Osteocyte (in vitro differentiated cells): ENCODE results near the gene VAT1L. TPM values are rescaled to one million over a fixed set of nuclear protein-coding genes. Genes with fewer than 3 reads are reported as not detected.

Experiments
- DNase-seq: peaks from one replicate; pipeline ENCODE4 v3.0.0; 2021; ENCODE audit warnings: mixed read lengths; ENCODE audit not compliant: unreplicated experiment; ENCODE audit errors: extremely low spot score
- H3K27ac Mint-ChIP-seq: one replicate; pipeline ENCODE4 v1.8.0; 2021; ENCODE audit warnings: mild to moderate bottlenecking, mixed read lengths; ENCODE audit not compliant: unreplicated experiment
- H3K27me3 Mint-ChIP-seq: one replicate; pipeline ENCODE4 v1.8.0; 2021; ENCODE audit warnings: mixed read lengths; ENCODE audit not compliant: unreplicated experiment
- H3K36me3 Mint-ChIP-seq: one replicate; pipeline ENCODE4 v1.8.0; 2021; ENCODE audit warnings: mixed read lengths; ENCODE audit not compliant: unreplicated experiment
- H3K4me1 Mint-ChIP-seq: one replicate; pipeline ENCODE4 v1.8.0; 2021; ENCODE audit warnings: mixed read lengths; ENCODE audit not compliant: unreplicated experiment
- H3K4me3 Mint-ChIP-seq: one replicate; pipeline ENCODE4 v1.8.0; 2021; ENCODE audit warnings: mild to moderate bottlenecking, moderate library complexity, mixed read lengths; ENCODE audit not compliant: unreplicated experiment
- H3K9me3 Mint-ChIP-seq: one replicate; pipeline ENCODE4 v1.8.0; 2021; ENCODE audit warnings: mixed read lengths; ENCODE audit not compliant: unreplicated experiment
- CTCF ChIP-seq: fragments of 200-600 bp; sonication (generic); IDR thresholded peaks from 2 replicates; pipeline ENCODE4 v1.5.0; 2021; ENCODE audit warnings: antibody characterized with exemption, mild to moderate bottlenecking, moderate library complexity
- total RNA-seq: library from RNA; stranded (reverse); gene quantifications from 2 replicates; pipeline ENCODE4 v1.2.1, GENCODE V29; 2021

VAT1L gene
- total RNA-seq, 1 donor from 2014 or later: not detected

- H3K27me3 Mint-ChIP-seq: no peaks in the 10 kb centered on the region
- no peaks in the 10 kb centered on the region for H3K4me1 Mint-ChIP-seq
- DNase-seq: no peak
- no peak overlapping the region for H3K4me3 Mint-ChIP-seq
- H3K36me3 Mint-ChIP-seq: no peaks in the 10 kb centered on the region
- no peak overlapping the region for H3K27ac Mint-ChIP-seq
- peaks cover 4% of the 10 kb centered on the region for H3K9me3 Mint-ChIP-seq
- TF ChIP-seq CTCF: no peak
Measured at GRCh38 chr16:77856438-77857160, 68.2 kb downstream of the VAT1L start.

- Mint-ChIP-seq H3K4me3 (no peak overlapping the region), H3K27ac (no peak overlapping the region), H3K36me3 (no peaks in the 10 kb centered on the region), H3K9me3 (peaks cover 4% of the 10 kb centered on the region), H3K27me3 (no peaks in the 10 kb centered on the region), H3K4me1 (no peaks in the 10 kb centered on the region)
- DNase-seq: no peak
- no peak for TF ChIP-seq CTCF
Measured at GRCh38 chr16:77858060-77858459, 69.7 kb downstream of the VAT1L start.

GRCh38 chr16:77859493-77860232, 71.3 kb downstream of the VAT1L start:
- TF ChIP-seq CTCF: no peak
- H3K27me3 Mint-ChIP-seq: no peaks in the 10 kb centered on the region
- H3K36me3 Mint-ChIP-seq: no peaks in the 10 kb centered on the region
- no peaks in the 10 kb centered on the region for H3K4me1 Mint-ChIP-seq
- no peak overlapping the region for H3K27ac Mint-ChIP-seq
- peaks cover 4% of the 10 kb centered on the region for H3K9me3 Mint-ChIP-seq
- no peak overlapping the region for H3K4me3 Mint-ChIP-seq
- DNase-seq: no peak

GRCh38 chr16:77860953-77861352, 72.6 kb downstream of the VAT1L start:
- no peak for DNase-seq
- no peak overlapping the region for H3K27ac Mint-ChIP-seq
- peaks cover 4% of the 10 kb centered on the region for H3K9me3 Mint-ChIP-seq
- no peak overlapping the region for H3K4me3 Mint-ChIP-seq
- no peak for TF ChIP-seq CTCF
- H3K27me3 Mint-ChIP-seq: no peaks in the 10 kb centered on the region
- H3K4me1 Mint-ChIP-seq: no peaks in the 10 kb centered on the region
- no peaks in the 10 kb centered on the region for H3K36me3 Mint-ChIP-seq

GRCh38 chr16:77863250-77863649, 74.9 kb downstream of the VAT1L start:
- DNase-seq: no peak
- peaks cover 4% of the 10 kb centered on the region for H3K9me3 Mint-ChIP-seq
- TF ChIP-seq CTCF: no peak
- H3K27me3 Mint-ChIP-seq: no peaks in the 10 kb centered on the region
- no peaks in the 10 kb centered on the region for H3K4me1 Mint-ChIP-seq
- H3K4me3 Mint-ChIP-seq: no peak overlapping the region
- no peaks in the 10 kb centered on the region for H3K36me3 Mint-ChIP-seq
- H3K27ac Mint-ChIP-seq: no peak overlapping the region
